Ectodermal cell (in vitro differentiated cells): ENCODE results near the gene MOK.

Source experiments
- H3K27ac ChIP-seq: 2 replicates; pipeline ENCODE4 v1.7.0; 2013; ENCODE audit warnings: mild to moderate bottlenecking, low read depth, low read length; ENCODE audit not compliant: insufficient read depth, poor library complexity, severe bottlenecking
- H3K27me3 ChIP-seq: 2 replicates; pipeline ENCODE4 v1.7.0; 2013; ENCODE audit warnings: mild to moderate bottlenecking, low read length; ENCODE audit not compliant: insufficient read depth, control insufficient read depth, poor library complexity, severe bottlenecking
- H3K36me3 ChIP-seq: one replicate; pipeline ENCODE4 v1.7.0; 2013; ENCODE audit warnings: low read length; ENCODE audit not compliant: control insufficient read depth, insufficient read depth
- H3K4me1 ChIP-seq: one replicate; pipeline ENCODE4 v1.7.0; 2013; ENCODE audit warnings: low read length; ENCODE audit not compliant: control insufficient read depth, insufficient read depth
- H3K4me3 ChIP-seq: 2 replicates; pipeline ENCODE4 v1.7.0; 2013; ENCODE audit warnings: low read depth, low read length, control low read depth; ENCODE audit not compliant: insufficient read depth
- H3K9me3 ChIP-seq: 2 replicates; pipeline ENCODE4 v1.7.0; 2013; ENCODE audit warnings: mild to moderate bottlenecking, low read length, moderate library complexity; ENCODE audit not compliant: control insufficient read depth
- WGBS, 2 experiments: methylation state at CpG; one replicate each; pipeline ENCODE4 v1.1.7; 2013; ENCODE audit warnings: missing lambda C conversion rate in 2 of 2; 5-methylcytosine and 5-hydroxymethylcytosine counted together

The MOK gene

GRCh38 chr14:102234331-102235264 lies 70.4 kb downstream of the MOK start:
- no peaks in the 10 kb centered on the region for H3K27me3 ChIP-seq
- WGBS, 2 experiments: 83 to 84% methylated on average over 34 of the region's 34 CpGs
- no peak overlapping the region for H3K4me3 ChIP-seq
- no peaks in the 10 kb centered on the region for H3K9me3 ChIP-seq
- H3K27ac ChIP-seq: no peak overlapping the region
- no peaks in the 10 kb centered on the region for H3K36me3 ChIP-seq
- H3K4me1 ChIP-seq: peaks cover 10% of the 10 kb centered on the region

GRCh38 chr14:102233081-102233480 lies 71.9 kb downstream of the MOK start:
- H3K4me1 ChIP-seq: peaks cover 10% of the 10 kb centered on the region
- 89 to 97% methylated on average over 6 of the region's 6 CpGs for WGBS, 2 experiments
- H3K27ac ChIP-seq: no peak overlapping the region
- no peaks in the 10 kb centered on the region for H3K27me3 ChIP-seq
- no peaks in the 10 kb centered on the region for H3K36me3 ChIP-seq
- no peak overlapping the region for H3K4me3 ChIP-seq
- H3K9me3 ChIP-seq: no peaks in the 10 kb centered on the region

GRCh38 chr14:102232348-102232625 lies 72.7 kb downstream of the MOK start:
- 94% methylated on average over 9 of the region's 9 CpGs for WGBS, 2 experiments
- Histone ChIP-seq H3K4me1 (peaks cover 10% of the 10 kb centered on the region), H3K4me3 (no peak overlapping the region), H3K27me3 (no peaks in the 10 kb centered on the region), H3K27ac (no peak overlapping the region), H3K9me3 (no peaks in the 10 kb centered on the region), H3K36me3 (no peaks in the 10 kb centered on the region)

DNA sequence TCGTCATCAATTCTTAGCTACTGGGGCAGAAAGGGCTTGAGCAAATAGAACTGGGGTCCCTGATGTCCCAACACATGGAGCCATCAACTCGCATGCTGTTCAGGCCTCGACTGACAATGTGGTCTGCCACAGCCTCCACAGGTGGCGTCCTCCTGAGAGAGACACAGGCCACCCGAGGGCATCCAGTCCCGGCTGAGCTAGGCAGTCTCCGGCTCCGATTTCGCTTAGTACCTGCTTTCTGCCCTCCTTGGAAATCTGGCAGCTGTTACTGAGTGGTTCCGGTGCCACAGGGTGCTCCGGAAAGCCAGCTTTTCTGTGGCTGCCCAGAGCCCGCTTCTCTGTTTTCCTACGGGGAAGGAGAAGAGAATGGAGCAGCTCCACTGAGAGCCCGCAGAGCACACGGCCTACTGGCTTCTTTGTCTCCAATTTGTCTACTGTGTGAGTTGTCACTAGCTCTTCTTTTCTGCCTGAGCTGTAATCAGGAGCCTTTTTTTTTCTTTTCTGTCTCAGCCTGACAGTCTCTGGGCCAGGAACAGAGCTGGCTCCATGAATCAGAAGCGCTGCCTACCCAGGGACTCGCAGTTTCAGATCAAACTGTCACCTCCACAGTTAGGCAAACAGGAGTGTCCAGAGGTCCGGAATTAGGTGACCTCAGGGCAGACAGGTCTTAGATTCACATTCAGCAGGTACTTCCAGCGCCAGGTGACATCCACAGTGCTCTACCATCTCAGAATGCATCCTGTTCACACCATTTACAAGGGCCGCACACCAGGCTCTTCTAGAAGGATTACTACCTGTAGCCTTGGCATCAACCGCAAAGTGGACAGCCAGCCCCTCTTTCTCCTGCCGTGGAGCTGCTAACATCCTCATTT lies 73.3 kb downstream of the MOK start:
- Histone ChIP-seq H3K9me3 (no peaks in the 10 kb centered on the region), H3K4me1 (peaks cover 10% of the 10 kb centered on the region), H3K27ac (no peak overlapping the region), H3K4me3 (no peak overlapping the region), H3K27me3 (no peaks in the 10 kb centered on the region), H3K36me3 (no peaks in the 10 kb centered on the region)
- WGBS, 2 experiments: 85 to 86% methylated on average over 22 of the region's 22 CpGs

DNA sequence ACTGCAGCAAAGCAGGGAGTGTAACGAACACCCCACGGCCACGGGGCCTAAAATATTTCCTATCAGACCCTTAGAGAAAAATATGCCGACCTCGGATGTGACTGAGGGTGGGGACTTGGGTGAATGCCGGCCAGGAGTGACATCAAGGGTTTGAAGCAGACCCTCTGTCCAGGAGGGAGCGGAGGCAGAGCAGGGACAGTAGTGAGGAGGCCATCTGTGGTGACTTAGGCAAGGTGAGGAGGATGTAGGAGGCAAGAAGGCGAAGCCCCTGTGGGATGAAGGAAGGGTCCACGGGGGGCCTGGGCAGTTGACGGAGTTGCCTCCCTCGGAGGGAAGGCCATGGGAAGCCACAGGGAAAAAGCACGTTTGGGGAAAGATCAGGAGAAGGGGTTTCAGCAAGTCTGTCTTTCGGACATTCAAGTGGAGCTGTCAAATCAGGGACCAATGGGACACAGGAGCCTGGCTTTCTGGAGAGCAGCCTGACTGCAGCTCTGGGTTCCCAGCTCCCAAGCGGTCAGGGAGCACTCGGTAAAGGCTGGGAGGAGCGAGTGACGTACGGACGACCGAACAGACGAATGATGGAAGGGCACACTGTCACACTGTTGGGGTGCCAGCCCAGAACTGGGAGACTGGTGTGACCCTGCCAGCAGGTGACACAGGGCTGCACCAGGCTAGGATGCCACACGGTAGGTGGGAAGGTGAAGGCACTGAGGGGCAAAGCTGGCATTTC lies 74.3 kb downstream of the MOK start:
- Histone ChIP-seq H3K4me3 (no peak overlapping the region), H3K9me3 (no peaks in the 10 kb centered on the region), H3K4me1 (peaks cover 10% of the 10 kb centered on the region), H3K27me3 (no peaks in the 10 kb centered on the region), H3K27ac (no peak overlapping the region), H3K36me3 (no peaks in the 10 kb centered on the region)
- 95% methylated on average over 22 of the region's 22 CpGs for WGBS, 2 experiments

- Histone ChIP-seq H3K9me3 (no peaks in the 10 kb centered on the region), H3K4me1 (peaks cover 10% of the 10 kb centered on the region), H3K27ac (no peak overlapping the region), H3K27me3 (no peaks in the 10 kb centered on the region), H3K4me3 (no peak overlapping the region), H3K36me3 (no peaks in the 10 kb centered on the region)
- WGBS, 2 experiments: 94 to 95% methylated on average over 9 of the region's 9 CpGs
Measured at GRCh38 chr14:102229739-102230092, 75.2 kb downstream of the MOK start.

DNA sequence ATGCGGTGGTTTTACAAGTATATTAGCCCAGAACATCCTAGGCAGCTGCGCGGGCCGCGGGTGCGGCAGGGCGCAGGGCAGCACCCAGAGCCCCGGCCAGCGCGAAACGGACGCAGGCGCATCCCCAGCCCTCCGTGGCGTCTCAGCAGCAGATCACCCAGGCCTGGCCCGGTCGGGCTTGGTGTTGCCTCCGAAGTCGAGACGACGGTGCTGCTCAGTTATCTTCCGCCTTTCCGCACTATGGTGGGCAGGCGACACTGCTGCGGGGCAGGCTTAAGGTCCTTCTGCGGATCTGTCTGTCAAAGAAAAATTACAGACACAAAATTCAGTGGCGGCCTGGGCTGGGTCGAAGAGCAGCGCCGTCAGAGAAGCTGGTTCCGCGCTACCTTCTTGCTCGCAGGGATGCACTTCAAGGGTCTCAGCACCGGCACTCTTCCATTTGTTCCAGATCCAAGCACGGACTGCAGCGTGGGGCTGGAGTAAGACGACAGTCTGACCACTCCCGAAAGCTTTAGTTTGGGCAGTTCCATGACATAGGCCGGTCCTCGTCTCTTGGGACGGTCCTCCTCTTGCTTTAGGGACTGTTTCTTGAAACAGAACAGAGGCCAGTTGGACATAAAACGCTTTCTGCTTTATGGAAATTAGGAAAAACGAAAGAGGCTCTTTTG lies 75.8 kb downstream of the MOK start:
- no peaks in the 10 kb centered on the region for H3K27me3 ChIP-seq
- 96% methylated on average over 43 of the region's 43 CpGs for WGBS, 2 experiments
- peaks cover 10% of the 10 kb centered on the region for H3K4me1 ChIP-seq
- no peaks in the 10 kb centered on the region for H3K36me3 ChIP-seq
- H3K4me3 ChIP-seq: no peak overlapping the region
- H3K9me3 ChIP-seq: no peaks in the 10 kb centered on the region
- H3K27ac ChIP-seq: no peak overlapping the region

DNA sequence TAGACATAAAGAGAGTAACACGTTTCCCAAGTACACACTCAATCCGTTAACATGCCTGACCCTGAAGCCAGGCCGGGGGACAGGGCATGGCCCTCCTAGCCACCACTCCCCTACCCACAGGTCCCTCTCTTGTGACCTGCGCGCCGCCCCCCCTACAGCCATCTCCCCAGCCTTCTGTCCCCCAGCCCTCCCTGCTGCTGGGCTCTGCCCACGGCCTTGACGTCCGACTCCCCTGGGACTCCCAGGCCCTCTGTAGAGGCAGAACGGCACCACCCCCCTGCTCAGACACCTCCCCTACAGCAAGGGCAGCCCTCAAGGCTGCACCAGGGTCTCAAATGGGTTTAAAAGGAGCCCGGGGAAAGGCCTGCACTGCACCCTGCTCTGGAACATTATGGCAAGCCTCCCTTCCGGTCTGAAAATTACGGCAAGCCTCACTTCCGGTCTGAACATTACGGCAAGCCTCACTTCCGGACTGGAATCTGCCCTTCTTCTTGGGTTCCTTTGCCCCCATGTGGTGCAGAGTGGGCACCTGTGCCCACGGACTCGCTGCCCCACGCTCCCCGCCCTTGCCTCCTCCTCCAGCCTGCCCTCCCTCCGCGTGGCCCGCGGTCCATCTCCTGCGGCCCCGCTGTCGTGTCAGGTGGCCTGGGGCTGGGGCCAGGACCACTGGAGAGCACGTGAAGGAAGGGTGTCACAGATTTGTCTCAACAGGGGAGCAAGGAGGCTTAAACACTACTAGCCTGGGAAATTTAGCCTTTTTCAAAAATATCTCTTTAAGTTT lies 77.6 kb downstream of the MOK start:
- no peak overlapping the region for H3K27ac ChIP-seq
- no peaks in the 10 kb centered on the region for H3K9me3 ChIP-seq
- WGBS, 2 experiments: 92 to 93% methylated on average over 28 of the region's 28 CpGs
- no peak overlapping the region for H3K4me3 ChIP-seq
- H3K27me3 ChIP-seq: no peaks in the 10 kb centered on the region
- peaks cover 10% of the 10 kb centered on the region for H3K4me1 ChIP-seq
- peaks cover 3% of the 10 kb centered on the region for H3K36me3 ChIP-seq

- Histone ChIP-seq H3K27ac (no peak overlapping the region), H3K36me3 (peaks cover 3% of the 10 kb centered on the region), H3K9me3 (no peaks in the 10 kb centered on the region), H3K4me1 (peaks cover 4% of the 10 kb centered on the region), H3K27me3 (no peaks in the 10 kb centered on the region), H3K4me3 (no peak overlapping the region)
- 91 to 93% methylated on average over 27 of the region's 27 CpGs for WGBS, 2 experiments
Measured at GRCh38 chr14:102226356-102227125, 78.4 kb downstream of the MOK start.
